Measurements from ENCODE around the gene BORA. TPM values are rescaled to one million over a fixed set of nuclear protein-coding genes. Genes with fewer than 3 reads are reported as not detected.

Gene BORA
- 3.4 and 5.8 TPM in 2 replicates for total RNA-seq

GRCh38 chr13:72727417-72728289 is at the start of gene BORA, which contains the start of gene MZT1:
BORA (plus strand) TSS chr13:72727923; CDS start chr13:72728941, 1,018 bp downstream.
MZT1 (minus strand) TSS chr13:72727629; CDS start chr13:72727602, 27 bp downstream.

GRCh38 chr13:72781451-72782439 is 54.0 kb downstream of the BORA start, which contains the start of the genes DIS3 and PIBF1:
DIS3 (minus strand) TSS chr13:72781900; CDS start chr13:72781832, 68 bp downstream.
PIBF1 (plus strand) TSS chr13:72782133; CDS start chr13:72783470, 1,337 bp downstream.

Other genes starting within 250 kb of the BORA start
- gene MZT1, start 294 bp upstream of the BORA start, total RNA-seq: 9.5 and 14.5 TPM in 2 replicates
- 37.8 and 41.9 TPM in 2 replicates for gene DIS3, start 54.0 kb downstream of the BORA start, total RNA-seq
- gene PIBF1, start 54.2 kb downstream of the BORA start, total RNA-seq: 36.1 and 39.2 TPM in 2 replicates